GM19468 (cell line): ENCODE data around the gene CAPN11.
"Not testable (repeated sequence)": the region's sequence is repeated elsewhere in the genome, so short reads cannot be mapped to it uniquely, and the experiment has no call there.

Experiments
- ATAC-seq: cut with Tn5 transposase; IDR thresholded peaks from one replicate; pipeline ENCODE4 v1.9.1; 2021; ENCODE audit warnings: mild to moderate bottlenecking, moderate library complexity, moderate number of reproducible peaks; ENCODE audit not compliant: unreplicated experiment; ENCODE audit errors: extremely low read depth

Gene CAPN11

GRCh38 chr6:44129841-44130322, 28.7 kb upstream of the CAPN11 start:
- ATAC-seq = no peak

- ATAC-seq = no peak
These were observed 26.7 kb upstream of the CAPN11 start for GRCh38 chr6:44131892-44132291.

- ATAC-seq = no peak
These were observed 26.1 kb upstream of the CAPN11 start for GRCh38 chr6:44132476-44132875.

GRCh38 chr6:44133003-44133931, 25.4 kb upstream of the CAPN11 start:
- no peak for ATAC-seq

- ATAC-seq = no peak
These were observed 24.5 kb upstream of the CAPN11 start for GRCh38 chr6:44133981-44134711.

GRCh38 chr6:44135173-44135758, 23.4 kb upstream of the CAPN11 start:
- ATAC-seq = no peak

GRCh38 chr6:44135875-44136274, 22.7 kb upstream of the CAPN11 start:
- no peak for ATAC-seq

GRCh38 chr6:44138717-44139350, 19.8 kb upstream of the CAPN11 start:
- no peak for ATAC-seq

- no peak for ATAC-seq
These were observed 19.3 kb upstream of the CAPN11 start for GRCh38 chr6:44139351-44139743.

GRCh38 chr6:44142835-44143234, 15.8 kb upstream of the CAPN11 start:
- ATAC-seq = no peak

GRCh38 chr6:44143731-44144130, 14.9 kb upstream of the CAPN11 start:
- ATAC-seq = no peak

- not testable (repeated sequence) for ATAC-seq
These were observed 14.1 kb upstream of the CAPN11 start for GRCh38 chr6:44144536-44144935.

- ATAC-seq = no peak
These were observed 12.8 kb upstream of the CAPN11 start for GRCh38 chr6:44145839-44146238.

GRCh38 chr6:44146685-44147084, 11.9 kb upstream of the CAPN11 start:
- ATAC-seq = no peak

- ATAC-seq = no peak
These were observed 11.4 kb upstream of the CAPN11 start for GRCh38 chr6:44147256-44147655.

GRCh38 chr6:44148306-44148705, 10.3 kb upstream of the CAPN11 start:
- no peak for ATAC-seq

GRCh38 chr6:44149369-44150012, 9.1 kb upstream of the CAPN11 start:
- no peak for ATAC-seq

GRCh38 chr6:44150317-44150917, 8.2 kb upstream of the CAPN11 start:
- no peak for ATAC-seq

GRCh38 chr6:44151348-44152108, 7.1 kb upstream of the CAPN11 start:
- no peak for ATAC-seq
